ENCODE results near the gene SLC6A9. TPM values are rescaled to one million over a fixed set of nuclear protein-coding genes. Genes with fewer than 3 reads are reported as not detected.

Gene SLC6A9
- total and polyA plus RNA-seq, 4 donors = 0.57 to 47.7 (median 3.6) TPM

GRCh38 chr1:44040418-44040817, 9.2 kb upstream of the SLC6A9 start:
- H3K9ac ChIP-seq (ENCODE audit: low read depth in 1 of 2, low read length in 2 of 2) = no peak overlapping the region
- no peaks in the 10 kb centered on the region for H3K9me3 ChIP-seq (ENCODE audit: control insufficient read depth in 4 of 4, low read length in 3 of 4)
- peaks cover 0 to 4% (median 0%) of the 10 kb centered on the region in 4 donors for H3K4me1 ChIP-seq (ENCODE audit: control insufficient read depth in 4 of 4, insufficient read depth in 4 of 4, low read length in 3 of 4)
- H3K4me3 ChIP-seq (ENCODE audit: low read depth in 1 of 3, low read length in 3 of 3) = no peak overlapping the region
- no peak overlapping the region for H3K27ac ChIP-seq (ENCODE audit: low read depth in 1 of 2, low read length in 2 of 2)
- no peak for TF ChIP-seq RAD21 (IDR thresholded peaks at IDR 0.05)
- TF ChIP-seq FOXA2 (IDR thresholded peaks at IDR 0.05) = no peak
- TF ChIP-seq, protein P1, sequence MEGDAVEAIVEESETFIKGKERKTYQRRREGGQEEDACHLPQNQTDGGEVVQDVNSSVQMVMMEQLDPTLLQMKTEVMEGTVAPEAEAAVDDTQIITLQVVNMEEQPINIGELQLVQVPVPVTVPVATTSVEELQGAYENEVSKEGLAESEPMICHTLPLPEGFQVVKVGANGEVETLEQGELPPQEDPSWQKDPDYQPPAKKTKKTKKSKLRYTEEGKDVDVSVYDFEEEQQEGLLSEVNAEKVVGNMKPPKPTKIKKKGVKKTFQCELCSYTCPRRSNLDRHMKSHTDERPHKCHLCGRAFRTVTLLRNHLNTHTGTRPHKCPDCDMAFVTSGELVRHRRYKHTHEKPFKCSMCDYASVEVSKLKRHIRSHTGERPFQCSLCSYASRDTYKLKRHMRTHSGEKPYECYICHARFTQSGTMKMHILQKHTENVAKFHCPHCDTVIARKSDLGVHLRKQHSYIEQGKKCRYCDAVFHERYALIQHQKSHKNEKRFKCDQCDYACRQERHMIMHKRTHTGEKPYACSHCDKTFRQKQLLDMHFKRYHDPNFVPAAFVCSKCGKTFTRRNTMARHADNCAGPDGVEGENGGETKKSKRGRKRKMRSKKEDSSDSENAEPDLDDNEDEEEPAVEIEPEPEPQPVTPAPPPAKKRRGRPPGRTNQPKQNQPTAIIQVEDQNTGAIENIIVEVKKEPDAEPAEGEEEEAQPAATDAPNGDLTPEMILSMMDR (IDR thresholded peaks at IDR 0.05; ENCODE audit: low read depth, low read length, missing input control) = no peak
- no peak for DNase-seq (ENCODE audit: low spot score)
- no peaks in the 10 kb centered on the region for H3K36me3 ChIP-seq (ENCODE audit: control insufficient read depth in 4 of 4, insufficient read depth in 3 of 4, low read depth in 1 of 4, low read length in 3 of 4)
- H3K27me3 ChIP-seq (ENCODE audit: control insufficient read depth in 4 of 4, insufficient read depth in 4 of 4, low read length in 3 of 4) = no peaks in the 10 kb centered on the region
- WGBS = 83% methylated on average over 2 of the region's 2 CpGs

- no peak for DNase-seq (ENCODE audit: low spot score)
- H3K4me1 ChIP-seq (ENCODE audit: control insufficient read depth in 4 of 4, insufficient read depth in 4 of 4, low read length in 3 of 4) = peaks cover 0 to 4% (median 0%) of the 10 kb centered on the region in 4 donors
- TF ChIP-seq HNF4G (IDR thresholded peaks at IDR 0.05) = no peak
- no peak for TF ChIP-seq YY1 (IDR thresholded peaks at IDR 0.05)
- TF ChIP-seq, protein P2, sequence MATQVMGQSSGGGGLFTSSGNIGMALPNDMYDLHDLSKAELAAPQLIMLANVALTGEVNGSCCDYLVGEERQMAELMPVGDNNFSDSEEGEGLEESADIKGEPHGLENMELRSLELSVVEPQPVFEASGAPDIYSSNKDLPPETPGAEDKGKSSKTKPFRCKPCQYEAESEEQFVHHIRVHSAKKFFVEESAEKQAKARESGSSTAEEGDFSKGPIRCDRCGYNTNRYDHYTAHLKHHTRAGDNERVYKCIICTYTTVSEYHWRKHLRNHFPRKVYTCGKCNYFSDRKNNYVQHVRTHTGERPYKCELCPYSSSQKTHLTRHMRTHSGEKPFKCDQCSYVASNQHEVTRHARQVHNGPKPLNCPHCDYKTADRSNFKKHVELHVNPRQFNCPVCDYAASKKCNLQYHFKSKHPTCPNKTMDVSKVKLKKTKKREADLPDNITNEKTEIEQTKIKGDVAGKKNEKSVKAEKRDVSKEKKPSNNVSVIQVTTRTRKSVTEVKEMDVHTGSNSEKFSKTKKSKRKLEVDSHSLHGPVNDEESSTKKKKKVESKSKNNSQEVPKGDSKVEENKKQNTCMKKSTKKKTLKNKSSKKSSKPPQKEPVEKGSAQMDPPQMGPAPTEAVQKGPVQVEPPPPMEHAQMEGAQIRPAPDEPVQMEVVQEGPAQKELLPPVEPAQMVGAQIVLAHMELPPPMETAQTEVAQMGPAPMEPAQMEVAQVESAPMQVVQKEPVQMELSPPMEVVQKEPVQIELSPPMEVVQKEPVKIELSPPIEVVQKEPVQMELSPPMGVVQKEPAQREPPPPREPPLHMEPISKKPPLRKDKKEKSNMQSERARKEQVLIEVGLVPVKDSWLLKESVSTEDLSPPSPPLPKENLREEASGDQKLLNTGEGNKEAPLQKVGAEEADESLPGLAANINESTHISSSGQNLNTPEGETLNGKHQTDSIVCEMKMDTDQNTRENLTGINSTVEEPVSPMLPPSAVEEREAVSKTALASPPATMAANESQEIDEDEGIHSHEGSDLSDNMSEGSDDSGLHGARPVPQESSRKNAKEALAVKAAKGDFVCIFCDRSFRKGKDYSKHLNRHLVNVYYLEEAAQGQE (IDR thresholded peaks at IDR 0.05) = no peak
- TF ChIP-seq SP1 (IDR thresholded peaks at IDR 0.05) = no peak
- no peak for TF ChIP-seq RAD21 (IDR thresholded peaks at IDR 0.05)
- no peak for TF ChIP-seq HNF4A (conservative IDR thresholded peaks at IDR 0.05)
- no peak for TF ChIP-seq JUND (IDR thresholded peaks at IDR 0.05)
- no peaks in the 10 kb centered on the region for H3K36me3 ChIP-seq (ENCODE audit: control insufficient read depth in 4 of 4, insufficient read depth in 3 of 4, low read depth in 1 of 4, low read length in 3 of 4)
- no peak overlapping the region for H3K9ac ChIP-seq (ENCODE audit: low read depth in 1 of 2, low read length in 2 of 2)
- H3K27me3 ChIP-seq (ENCODE audit: control insufficient read depth in 4 of 4, insufficient read depth in 4 of 4, low read length in 3 of 4) = no peaks in the 10 kb centered on the region
- H3K27ac ChIP-seq (ENCODE audit: low read depth in 1 of 2, low read length in 2 of 2) = no peak overlapping the region
- no peak overlapping the region for H3K4me3 ChIP-seq (ENCODE audit: low read depth in 1 of 3, low read length in 3 of 3)
- 91% methylated on average over 2 of the region's 2 CpGs for WGBS
- no peaks in the 10 kb centered on the region for H3K9me3 ChIP-seq (ENCODE audit: control insufficient read depth in 4 of 4, low read length in 3 of 4)
These were observed 7.8 kb upstream of the SLC6A9 start for GRCh38 chr1:44038876-44039657.

DNA sequence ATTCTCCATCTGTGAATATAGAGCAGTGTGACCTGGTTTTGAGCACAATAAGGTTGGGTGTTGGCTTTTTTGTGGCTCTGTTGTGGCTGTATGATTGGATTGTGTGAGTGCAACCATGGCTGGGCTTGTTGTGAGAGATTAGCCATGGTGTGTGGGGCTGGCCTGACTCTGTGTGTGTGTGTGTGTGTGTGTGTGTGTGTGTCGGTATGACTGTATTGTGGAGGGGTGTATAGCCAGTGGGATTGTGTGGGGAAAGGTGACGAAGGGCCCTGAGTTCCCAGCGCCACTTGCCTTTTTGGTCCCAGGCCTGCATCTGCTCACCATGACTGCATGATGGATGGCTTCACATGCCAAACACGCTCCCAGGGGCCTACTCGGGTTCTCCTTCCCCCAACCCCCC, 5.9 kb upstream of the SLC6A9 start:
- peaks cover 0 to 7% (median 0%) of the 10 kb centered on the region in 4 donors for H3K4me1 ChIP-seq (ENCODE audit: control insufficient read depth in 4 of 4, insufficient read depth in 4 of 4, low read length in 3 of 4)
- H3K9me3 ChIP-seq (ENCODE audit: control insufficient read depth in 4 of 4, low read length in 3 of 4) = no peaks in the 10 kb centered on the region
- DNase-seq (ENCODE audit: low spot score) = peak; percentile 60
- WGBS = 84% methylated on average over 5 of the region's 5 CpGs
- no peak overlapping the region for H3K9ac ChIP-seq (ENCODE audit: low read depth in 1 of 2, low read length in 2 of 2)
- H3K27me3 ChIP-seq (ENCODE audit: control insufficient read depth in 4 of 4, insufficient read depth in 4 of 4, low read length in 3 of 4) = no peaks in the 10 kb centered on the region
- no peaks in the 10 kb centered on the region for H3K36me3 ChIP-seq (ENCODE audit: control insufficient read depth in 4 of 4, insufficient read depth in 3 of 4, low read depth in 1 of 4, low read length in 3 of 4)
- no peak overlapping the region for H3K27ac ChIP-seq (ENCODE audit: low read depth in 1 of 2, low read length in 2 of 2)
- no peak overlapping the region for H3K4me3 ChIP-seq (ENCODE audit: low read depth in 1 of 3, low read length in 3 of 3)
- TF ChIP-seq HNF4A (conservative IDR thresholded peaks at IDR 0.05) (no peak), MAX (IDR thresholded peaks at IDR 0.05) (no peak), RXRA (IDR thresholded peaks at IDR 0.05) (no peak), FOXA1 (IDR thresholded peaks at IDR 0.05) (no peak), HNF4G (IDR thresholded peaks at IDR 0.05) (no peak), FOXA2 (IDR thresholded peaks at IDR 0.05) (no peak), RAD21 (IDR thresholded peaks at IDR 0.05) (no peak), SP1 (IDR thresholded peaks at IDR 0.05) (no peak), JUND (IDR thresholded peaks at IDR 0.05) (no peak), YY1 (IDR thresholded peaks at IDR 0.05) (no peak)
- TF ChIP-seq, protein P1 (IDR thresholded peaks at IDR 0.05; ENCODE audit: low read depth, low read length, missing input control) = no peak
- TF ChIP-seq, protein P3, sequence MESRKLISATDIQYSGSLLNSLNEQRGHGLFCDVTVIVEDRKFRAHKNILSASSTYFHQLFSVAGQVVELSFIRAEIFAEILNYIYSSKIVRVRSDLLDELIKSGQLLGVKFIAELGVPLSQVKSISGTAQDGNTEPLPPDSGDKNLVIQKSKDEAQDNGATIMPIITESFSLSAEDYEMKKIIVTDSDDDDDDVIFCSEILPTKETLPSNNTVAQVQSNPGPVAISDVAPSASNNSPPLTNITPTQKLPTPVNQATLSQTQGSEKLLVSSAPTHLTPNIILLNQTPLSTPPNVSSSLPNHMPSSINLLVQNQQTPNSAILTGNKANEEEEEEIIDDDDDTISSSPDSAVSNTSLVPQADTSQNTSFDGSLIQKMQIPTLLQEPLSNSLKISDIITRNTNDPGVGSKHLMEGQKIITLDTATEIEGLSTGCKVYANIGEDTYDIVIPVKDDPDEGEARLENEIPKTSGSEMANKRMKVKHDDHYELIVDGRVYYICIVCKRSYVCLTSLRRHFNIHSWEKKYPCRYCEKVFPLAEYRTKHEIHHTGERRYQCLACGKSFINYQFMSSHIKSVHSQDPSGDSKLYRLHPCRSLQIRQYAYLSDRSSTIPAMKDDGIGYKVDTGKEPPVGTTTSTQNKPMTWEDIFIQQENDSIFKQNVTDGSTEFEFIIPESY (IDR thresholded peaks at IDR 0.05) = no peak

All from liver (tissue), 9 donors.